Kidney (tissue), 14 donors: ENCODE measurements around the gene CDC25A. TPM values are rescaled to one million over a fixed set of nuclear protein-coding genes. Genes with fewer than 3 reads are reported as not detected.
A peak's percentile ranks its signal among the peaks of the same experiment; 100 is the strongest.

ENCODE experiments used
- DNase-seq, 5 donors: peaks; one replicate each; pipeline ENCODE4 v3.0.0-alpha.2; 2013 to 2020
- FAIRE-seq: peaks from 2 replicates; lab custom pipeline; 2012; peaks lifted over from hg19 to GRCh38; lab: Jason Lieb, UNC
- H3K27ac ChIP-seq, 2 donors: one replicate each; pipeline ENCODE4 v1.7.0; 2013; ENCODE audit warnings: low read depth in 2 of 2, low read length in 2 of 2, inconsistent platforms in 1 of 2
- H3K27me3 ChIP-seq: one replicate; pipeline ENCODE4 v1.7.1; 2013; ENCODE audit warnings: low read length, inconsistent platforms; ENCODE audit not compliant: control insufficient read depth, insufficient read depth
- H3K36me3 ChIP-seq, 3 donors: one replicate each; pipeline versions ENCODE4 v1.7.0 to v1.7.1; 2013; ENCODE audit warnings: low read length in 3 of 3, control low read depth in 1 of 3, inconsistent platforms in 1 of 3; ENCODE audit not compliant: insufficient read depth in 3 of 3, control insufficient read depth in 2 of 3
- H3K4me1 ChIP-seq, 3 donors: one replicate each; pipeline versions ENCODE4 v1.7.0 to v1.7.1; 2013; ENCODE audit warnings: low read length in 3 of 3, inconsistent platforms in 1 of 3, low read depth in 1 of 3; ENCODE audit not compliant: control insufficient read depth in 2 of 3, insufficient read depth in 2 of 3
- H3K4me3 ChIP-seq, 3 donors: one replicate each; pipeline versions ENCODE4 v1.7.0 to v1.8.1; 2013; ENCODE audit warnings: low read length in 3 of 3, control low read depth in 1 of 3, inconsistent platforms in 1 of 3
- H3K9ac ChIP-seq, 3 donors: one replicate each; pipeline versions ENCODE4 v1.7.0 to v1.7.1; 2013; ENCODE audit warnings: low read length in 3 of 3, control low read depth in 1 of 3, inconsistent platforms in 1 of 3
- H3K9me3 ChIP-seq, 3 donors: one replicate each; pipeline versions ENCODE4 v1.7.0 to v1.7.1; 2013; ENCODE audit warnings: low read length in 3 of 3, control low read depth in 1 of 3, inconsistent platforms in 1 of 3; ENCODE audit not compliant: control insufficient read depth in 2 of 3, insufficient read depth in 1 of 3
- CTCF ChIP-seq: IDR thresholded peaks from 3 replicates; pipeline ENCODE4 v1.5.1; 2012; ENCODE audit warnings: mild to moderate bottlenecking, moderate library complexity, borderline replicate concordance; ENCODE audit not compliant: insufficient read depth; ENCODE audit errors: extremely low read depth
- intact Hi-C: fragments of 100-400 bp; cut with DNase I; formaldehyde crosslinking; loops from one replicate; pipeline ENCODE4 v1.11.1; 2022
- polyA plus RNA-seq: library from polyadenylated mRNA; stranded (reverse); fragments of 350-450 nt; fragmentation: Illumina TruSeq; extraction: RNeasy Lipid Tissue Mini Kit (QIAGEN cat#74804); gene quantifications from one replicate; pipeline ENCODE4 v1.2.3, GENCODE V29; 2014; ENCODE audit warnings: low read depth, low replicate concordance; ENCODE audit not compliant: insufficient read depth
- total RNA-seq: library from RNA; stranded (reverse); fragmentation: NEBNext Ultra II Directional; extraction: Animal tissue kit (Norgen Biotek cat#: 25700); gene quantifications from one replicate; pipeline ENCODE4 v1.2.1, GENCODE V29; 2021
- donor health status: control.
- donor health status: control.
- donor health status: control.
- donor health status: control.
- donor health status: control.
- donor health status: DM: yes; HTN: yes; CAD: no.
- donor health status: Normal renal cell carcinoma (clear cell type).

Gene CDC25A
- total and polyA plus RNA-seq, 2 donors from 2014 or later, result 0.88 to 1.6 TPM

- no peak for FAIRE-seq
- DNase-seq, result peak in 4 of 5 donors; percentile 70 to 85 (median 76)
- Histone ChIP-seq H3K9me3 (no peaks in the 10 kb centered on the region), H3K4me3 (no peak overlapping the region), H3K9ac (no peak overlapping the region), H3K27me3 (no peaks in the 10 kb centered on the region), H3K27ac (no peak overlapping the region), H3K4me1 (peaks cover 0 to 3% (median 0%) of the 10 kb centered on the region in 3 donors), H3K36me3 (no peaks in the 10 kb centered on the region)
- intact Hi-C loops, result loop anchor here (10.0 kb wide), 1 partner anchor 313 kb away; no protein-coding TSS in a partner anchor
- TF ChIP-seq CTCF, result peak; percentile 78
Observed at GRCh38 chr3:48157950-48158376, 30.3 kb downstream of the CDC25A start.

GRCh38 chr3:48157202-48157840, 30.9 kb downstream of the CDC25A start:
- DNase-seq (peak in 2 of 5 donors; percentile 62), FAIRE-seq (no peak)
- Histone ChIP-seq H3K4me3 (no peak overlapping the region), H3K9me3 (no peaks in the 10 kb centered on the region), H3K9ac (no peak overlapping the region), H3K27ac (no peak overlapping the region), H3K4me1 (peaks cover 0 to 3% (median 0%) of the 10 kb centered on the region in 3 donors), H3K36me3 (no peaks in the 10 kb centered on the region), H3K27me3 (no peaks in the 10 kb centered on the region)
- intact Hi-C loops, result loop anchor here (10.0 kb wide), 1 partner anchor 313 kb away; no protein-coding TSS in a partner anchor
- TF ChIP-seq CTCF, result no peak

GRCh38 chr3:48156163-48156562, 32.1 kb downstream of the CDC25A start:
- intact Hi-C loops, result loop anchor here (10.0 kb wide), 1 partner anchor 311 kb away; no protein-coding TSS in a partner anchor
- no peak overlapping the region for H3K4me3 ChIP-seq
- no peak for FAIRE-seq
- H3K36me3 ChIP-seq, result no peaks in the 10 kb centered on the region
- H3K9ac ChIP-seq, result no peak overlapping the region
- H3K4me1 ChIP-seq, result peaks cover 3 to 11% (median 5%) of the 10 kb centered on the region in 3 donors
- H3K9me3 ChIP-seq, result no peaks in the 10 kb centered on the region
- DNase-seq, result peak in 2 of 5 donors; percentile 56 to 61
- H3K27ac ChIP-seq, result no peak overlapping the region
- no peak for TF ChIP-seq CTCF
- no peaks in the 10 kb centered on the region for H3K27me3 ChIP-seq
